ENCODE measurements around the gene FAM13A.

GRCh38 chr4:88725143-88725542, 331.8 kb downstream of the FAM13A start:
- no peak for TF ChIP-seq CTCF (IDR thresholded peaks at IDR 0.05)
- TF ChIP-seq EZH2 (IDR thresholded peaks at IDR 0.05; ENCODE audit: borderline replicate concordance, insufficient read depth, low read depth, low read length, poor library complexity, severe bottlenecking), result no peak
